HG03354 (cell line): Measurements from ENCODE around the gene SMARCE1.

ENCODE experiments used
- ATAC-seq: cut with Tn5 transposase; IDR thresholded peaks from one replicate; pipeline ENCODE4 v1.9.1; 2021; ENCODE audit warnings: mild to moderate bottlenecking; ENCODE audit not compliant: unreplicated experiment, poor library complexity, severe bottlenecking

Gene SMARCE1

DNA sequence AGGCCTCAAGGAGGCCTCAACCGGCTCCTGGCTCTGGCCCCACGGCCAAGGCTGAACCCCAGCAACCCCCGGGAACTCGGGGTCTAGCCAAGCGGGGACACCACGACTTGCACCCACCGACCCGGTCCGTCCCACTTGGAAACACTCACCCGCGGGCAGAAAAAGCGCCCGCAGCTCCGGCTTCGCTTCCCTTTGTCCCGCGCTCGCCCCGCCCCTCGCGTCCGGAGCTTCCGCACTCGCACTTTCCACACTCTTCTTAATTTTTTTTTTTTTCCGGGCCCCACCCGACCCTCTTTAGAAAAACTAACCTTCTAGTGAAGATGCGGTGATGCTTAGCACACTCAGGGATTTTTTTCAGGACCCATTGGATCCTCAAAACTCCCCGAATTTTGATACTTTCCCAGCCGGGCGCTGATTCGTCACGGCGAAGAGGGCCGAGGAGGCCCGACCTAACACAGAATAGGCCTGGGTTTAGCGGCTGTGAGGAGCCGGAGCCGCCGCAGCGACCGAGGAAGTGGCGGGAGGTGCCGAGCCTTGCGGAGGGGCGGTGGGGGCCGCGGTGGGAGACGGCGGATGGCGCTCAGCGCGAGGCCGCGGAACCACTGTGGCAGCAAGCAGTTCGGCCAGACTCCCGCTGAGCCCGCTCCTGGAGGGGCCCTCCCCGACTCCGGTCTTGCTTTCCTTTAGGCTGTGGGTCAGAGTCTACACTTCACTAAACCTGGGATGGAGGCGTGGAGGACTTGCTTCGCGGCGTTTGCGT lies at the start of gene SMARCE1:
TSS of gene SMARCE1 (minus strand) at position 195 of the 760 bp plus-strand sequence. CDS start 2,016 bp downstream, outside the sequence.
- peak; percentile 72 for ATAC-seq

DNA sequence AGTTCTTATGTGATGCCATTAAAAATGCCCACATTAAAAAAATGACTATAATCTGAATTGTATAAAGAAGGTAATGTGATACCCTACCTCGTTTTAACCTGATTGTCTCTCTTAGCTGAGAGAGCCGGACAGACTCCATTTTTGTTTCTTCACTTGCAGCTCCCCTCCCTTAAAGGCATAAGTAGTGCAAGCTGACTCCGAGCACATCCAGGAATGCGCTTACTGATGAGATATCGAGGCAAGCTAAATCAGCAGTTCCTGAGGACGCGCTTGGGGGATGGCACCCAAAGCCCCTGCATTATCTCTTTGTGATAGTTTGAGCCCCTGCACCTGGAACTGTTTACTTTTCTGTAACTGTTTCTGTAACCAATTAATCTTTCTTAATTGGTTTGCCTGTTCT lies 49.7 kb upstream of the SMARCE1 start:
- no peak for ATAC-seq

DNA sequence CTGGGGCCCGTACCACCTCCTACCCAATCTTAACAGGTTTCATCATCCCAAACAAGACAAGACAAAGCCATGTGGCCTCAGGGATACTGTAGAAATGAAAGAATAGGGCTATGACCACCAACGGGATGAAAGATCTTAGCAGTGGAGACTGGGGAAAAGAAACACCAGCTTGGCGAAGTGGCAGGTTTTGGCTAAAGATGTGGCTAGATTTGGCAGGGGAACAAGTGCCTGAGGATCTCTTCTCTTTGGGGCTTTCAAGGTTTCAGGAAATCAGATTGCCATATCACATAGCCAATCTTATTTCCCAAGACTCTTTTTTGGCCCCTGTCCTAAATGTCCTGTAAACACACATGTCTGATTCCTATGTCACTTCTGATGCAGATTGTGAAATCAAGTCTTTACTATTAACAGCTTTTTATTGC lies 49.0 kb upstream of the SMARCE1 start:
- no peak for ATAC-seq

DNA sequence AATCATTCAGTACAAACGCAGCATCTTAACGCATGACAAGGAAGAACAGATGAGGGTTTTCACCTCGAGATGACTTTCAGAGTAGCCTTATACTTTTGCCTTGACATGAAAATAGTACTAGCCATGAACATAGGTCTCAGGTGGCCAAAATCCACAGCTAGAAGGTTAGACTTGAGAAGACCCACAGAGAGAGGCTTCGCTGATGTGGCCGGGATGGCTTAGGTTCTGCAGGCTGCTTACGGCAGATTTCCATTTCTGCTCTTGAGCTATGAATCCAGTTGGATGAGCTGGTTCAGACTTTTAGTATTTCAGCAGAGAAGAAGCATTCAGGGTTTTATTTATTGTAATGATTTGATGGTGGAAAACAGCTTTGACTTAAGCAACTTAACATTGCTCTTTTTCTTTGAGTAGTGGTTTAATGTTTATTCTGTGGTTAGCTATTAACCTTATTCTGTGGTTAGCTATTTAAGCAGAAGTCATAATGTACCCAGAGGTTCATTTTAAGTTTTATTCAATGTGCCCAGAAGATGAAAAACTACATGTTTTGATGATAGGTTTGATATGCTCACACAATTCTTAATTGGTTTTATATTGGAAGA lies 48.4 kb upstream of the SMARCE1 start:
- ATAC-seq = no peak

DNA sequence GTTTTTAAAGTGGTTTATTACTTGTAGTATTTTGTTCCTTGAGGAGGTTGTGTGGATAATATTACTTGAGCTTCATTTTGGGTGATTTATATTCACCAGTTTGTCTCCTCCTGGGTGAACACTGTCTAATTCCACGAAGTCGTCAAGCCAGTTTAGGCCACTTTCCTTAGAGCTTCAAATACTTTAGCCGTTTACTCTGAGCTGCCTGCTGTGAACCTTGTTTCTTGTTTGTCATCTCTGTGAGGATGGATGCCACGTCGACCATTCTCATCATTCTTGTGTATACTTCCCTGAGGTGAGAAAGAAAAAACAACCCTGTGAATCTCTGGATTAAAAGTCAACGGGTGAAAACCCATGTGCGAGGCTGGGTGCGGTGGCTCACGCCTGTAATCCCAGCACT lies 47.0 kb upstream of the SMARCE1 start:
- ATAC-seq = no peak

DNA sequence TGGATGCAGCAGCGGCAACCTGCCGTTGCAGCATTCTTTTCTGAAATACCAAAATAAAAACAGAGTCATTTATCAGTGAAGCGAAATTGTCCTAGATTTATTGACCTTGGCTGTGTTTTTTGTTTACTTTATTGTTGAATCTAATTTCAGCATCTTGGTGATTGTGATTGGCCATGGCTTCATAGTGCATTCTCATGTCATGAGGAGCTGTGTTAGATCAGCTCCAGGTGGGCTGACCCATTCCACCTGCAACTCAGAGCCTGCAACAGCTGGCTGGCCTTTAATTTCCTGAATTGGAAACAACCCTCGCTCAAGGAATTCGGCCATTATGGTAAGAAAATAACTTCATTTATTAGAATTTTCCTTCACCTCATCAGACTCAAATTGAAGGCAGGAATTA lies 39.5 kb upstream of the SMARCE1 start:
- no peak for ATAC-seq

DNA sequence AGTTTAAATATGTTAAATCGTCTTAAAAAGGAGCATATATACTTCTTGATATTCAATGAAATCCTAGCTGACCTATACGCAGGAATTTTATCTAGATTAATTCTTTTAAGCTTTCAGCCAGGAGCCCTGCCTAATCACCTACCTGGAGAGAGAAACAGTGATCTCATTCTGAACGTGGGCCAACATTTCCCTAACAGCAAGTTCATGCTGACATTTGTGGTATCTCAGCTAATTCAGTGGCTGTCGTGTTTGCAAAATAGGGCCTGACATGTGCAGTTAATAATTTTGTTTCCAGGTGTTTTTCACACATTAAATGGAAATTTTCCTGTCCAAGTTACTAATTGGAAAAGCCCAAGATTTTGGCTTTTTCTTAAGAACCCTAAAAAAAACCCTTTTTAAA lies 38.6 kb upstream of the SMARCE1 start:
- ATAC-seq = no peak

DNA sequence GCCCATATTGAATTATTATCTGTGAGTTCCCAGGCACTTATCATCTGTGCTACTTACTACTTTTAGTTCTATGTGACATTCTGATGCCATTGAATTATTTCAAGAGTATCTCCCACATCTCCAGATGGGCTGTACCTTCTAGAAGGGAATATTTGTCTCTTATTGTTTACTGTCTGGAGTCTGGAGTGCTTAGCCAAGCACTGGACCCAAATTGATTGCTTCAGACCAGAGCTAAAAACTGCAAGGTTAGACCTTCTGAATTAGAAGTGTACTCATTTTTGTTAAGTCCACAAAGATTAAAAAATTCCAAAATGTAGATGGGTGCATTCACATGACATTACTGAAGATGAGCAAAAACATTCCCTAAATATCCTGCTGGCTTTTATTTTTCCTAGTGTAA lies 33.4 kb upstream of the SMARCE1 start:
- no peak for ATAC-seq

DNA sequence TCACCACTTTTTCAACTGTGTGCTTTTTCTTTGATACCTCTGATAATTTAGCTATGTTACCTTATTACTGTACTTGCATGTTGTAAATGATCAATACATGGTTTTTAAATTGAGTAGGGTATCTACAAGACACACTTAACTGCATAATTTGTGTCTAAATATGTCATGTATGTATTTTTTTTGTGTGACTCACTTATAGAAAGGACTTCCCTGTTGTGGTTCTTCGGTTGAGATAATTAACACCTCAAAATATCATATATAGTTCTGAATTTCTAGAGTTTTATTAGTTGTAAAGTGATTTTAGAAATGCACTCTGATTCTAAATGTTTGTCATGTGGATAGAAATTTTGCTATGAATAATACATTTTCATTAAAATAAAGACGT lies 31.9 kb upstream of the SMARCE1 start:
- no peak for ATAC-seq

DNA sequence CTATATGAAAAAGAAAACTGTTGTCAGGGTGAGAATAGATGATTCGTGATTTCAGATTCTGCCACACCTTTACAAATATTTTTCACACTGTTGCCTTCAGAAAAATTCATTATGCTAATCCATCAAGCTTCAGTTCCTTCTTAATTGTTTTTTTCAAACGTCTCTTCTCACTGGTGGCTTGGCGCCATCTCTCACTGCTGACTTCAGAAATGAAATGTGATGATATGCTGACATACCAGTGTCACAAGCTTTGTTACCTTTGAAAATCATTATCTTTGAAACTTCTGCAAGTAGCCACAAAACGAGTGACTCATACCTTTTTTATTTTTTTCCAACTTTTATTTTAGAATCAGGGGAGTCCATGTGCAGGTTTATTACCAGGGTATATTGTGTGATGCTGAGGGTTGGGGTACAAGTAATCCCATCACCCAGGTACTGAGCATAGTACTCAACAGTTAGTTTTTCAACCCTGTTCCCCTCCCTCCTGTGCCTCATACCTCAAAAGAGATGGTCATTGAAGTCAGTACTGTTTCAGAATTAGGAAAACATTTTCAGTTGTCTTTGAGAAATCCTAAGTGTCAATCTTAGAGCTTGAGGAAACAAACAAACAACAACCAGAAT lies 31.4 kb upstream of the SMARCE1 start:
- no peak for ATAC-seq

DNA sequence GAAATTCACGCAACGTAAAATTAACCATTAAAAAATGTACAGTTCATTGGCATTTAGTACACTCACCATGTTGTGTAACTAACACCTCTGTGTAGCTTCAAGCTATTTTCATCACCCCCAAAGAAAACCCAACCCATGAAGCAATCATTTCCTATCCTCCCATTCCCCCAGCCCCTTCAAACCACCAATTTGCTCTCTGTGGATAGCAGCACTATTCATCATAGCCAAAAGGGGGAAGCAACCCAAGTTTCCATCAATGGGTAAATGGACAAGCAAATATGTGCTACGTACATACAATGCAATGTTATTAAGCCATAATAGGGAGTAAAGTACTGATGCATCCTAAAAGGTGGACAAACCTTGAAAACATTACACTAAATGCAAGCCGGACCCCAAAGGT lies 28.3 kb upstream of the SMARCE1 start:
- ATAC-seq = no peak

DNA sequence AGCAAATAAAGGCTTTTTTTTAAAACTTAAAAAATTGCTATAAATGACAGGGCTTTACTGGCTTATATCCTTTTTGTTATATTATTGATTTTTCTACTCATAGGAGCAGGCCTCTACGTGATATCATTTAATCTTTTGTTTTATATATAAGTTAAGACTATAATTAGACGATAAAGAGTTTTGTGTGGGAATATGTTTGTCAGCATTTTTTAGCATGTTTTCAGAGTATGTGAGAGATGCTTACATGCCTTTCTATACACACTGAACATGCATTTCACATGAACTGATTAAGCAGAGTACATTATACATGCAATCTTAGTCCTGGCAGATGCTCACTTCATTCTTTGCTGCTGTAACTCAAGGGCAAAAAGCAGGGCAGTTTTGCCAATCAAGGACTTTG lies 25.0 kb upstream of the SMARCE1 start:
- no peak for ATAC-seq

DNA sequence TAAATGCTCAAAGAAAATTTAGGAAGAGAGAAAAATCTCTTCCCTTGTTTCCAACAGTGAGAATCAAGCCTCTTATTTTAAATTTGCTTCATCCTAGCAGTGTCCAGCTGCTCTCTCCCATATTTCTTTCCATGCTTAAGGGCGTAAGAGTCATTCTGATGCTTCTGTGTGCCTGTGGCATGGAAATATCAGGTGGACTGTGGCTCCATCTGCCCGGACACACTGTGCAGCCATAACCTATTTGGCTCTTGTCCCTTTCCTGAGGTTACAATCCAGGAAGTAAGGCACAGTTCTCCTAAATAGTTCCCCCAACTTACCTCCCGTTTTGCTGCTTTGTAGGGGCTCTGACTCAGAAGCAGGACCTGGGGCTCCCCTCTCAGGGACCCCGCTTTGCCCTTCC lies 23.7 kb upstream of the SMARCE1 start:
- ATAC-seq = no peak

DNA sequence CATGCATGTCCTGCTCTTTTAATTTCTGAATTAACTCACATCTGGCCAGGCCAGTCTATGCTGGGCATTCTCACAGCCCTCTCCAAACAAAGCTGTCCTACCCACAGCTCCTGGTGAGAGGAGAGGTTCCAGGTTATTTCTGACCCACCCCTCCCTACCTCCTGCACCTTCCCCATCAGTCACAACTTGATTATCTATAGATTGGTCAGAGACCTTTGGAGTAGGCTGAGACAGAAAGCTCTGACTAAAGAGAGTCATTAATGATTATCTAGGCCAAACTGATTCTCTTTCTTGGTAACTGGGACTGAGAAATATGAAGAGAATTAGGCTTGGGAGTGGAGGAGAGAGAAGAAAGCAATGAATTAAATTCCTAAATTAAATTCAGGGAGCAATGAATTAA lies 18.7 kb upstream of the SMARCE1 start:
- no peak for ATAC-seq

DNA sequence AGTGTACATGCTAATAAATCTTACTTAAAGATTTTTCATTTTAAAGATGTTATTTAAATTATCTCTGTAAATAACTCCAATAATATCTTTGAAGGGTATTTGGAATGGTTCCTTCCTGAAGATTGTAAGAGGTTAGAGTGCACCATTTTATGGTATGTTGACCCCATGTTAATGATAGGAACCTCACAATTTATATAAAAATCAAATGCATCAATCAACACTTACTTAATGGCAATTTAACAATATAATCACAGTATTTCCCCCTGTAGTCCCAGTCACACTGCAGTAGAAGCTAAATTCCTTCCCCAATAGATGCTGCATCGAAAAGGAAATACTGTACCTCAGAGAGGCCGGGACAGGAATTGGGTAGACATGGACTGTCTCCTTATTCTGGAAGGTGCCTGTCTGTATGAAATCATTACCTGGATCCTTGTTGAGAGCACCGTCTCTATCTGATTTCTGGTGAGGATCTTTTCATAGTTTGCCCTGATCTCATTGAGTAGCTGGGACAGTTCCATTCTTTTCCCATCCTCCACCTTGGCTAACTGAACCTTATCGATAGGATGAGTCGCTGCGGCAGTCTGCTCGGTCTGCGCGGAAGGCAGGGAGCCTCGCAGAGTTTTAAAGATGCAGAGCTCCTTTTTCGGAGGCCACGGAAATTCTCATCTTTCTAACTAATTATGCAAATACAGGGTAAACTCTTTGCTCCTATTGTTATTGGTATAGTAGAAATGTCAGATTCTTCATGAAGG lies 17.1 kb upstream of the SMARCE1 start, which contains the start of gene KRT222:
TSS of gene KRT222 (minus strand) at position 596 of the 752 bp plus-strand sequence. CDS start at position 518, 78 bp downstream.
- no peak for ATAC-seq

DNA sequence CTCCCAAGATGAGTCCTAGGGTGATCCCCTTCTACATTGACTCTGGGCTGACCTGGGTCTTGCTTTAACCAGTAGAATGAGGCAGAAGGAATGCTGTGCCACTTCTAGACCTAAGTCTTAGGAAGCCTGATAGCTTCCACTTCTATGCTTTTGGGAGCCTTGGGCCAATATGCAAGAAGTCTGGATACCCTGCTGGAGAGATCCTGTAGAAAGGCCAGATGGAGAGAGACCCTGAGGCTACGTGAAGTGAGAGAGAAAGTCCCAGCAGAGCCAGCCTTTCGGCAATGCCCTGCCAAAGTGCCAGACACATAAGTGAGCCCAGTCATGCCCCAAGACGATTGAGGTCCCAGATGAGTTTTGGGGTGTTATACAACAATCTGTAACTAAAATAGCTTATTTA lies 15.6 kb upstream of the SMARCE1 start:
- ATAC-seq = no peak

DNA sequence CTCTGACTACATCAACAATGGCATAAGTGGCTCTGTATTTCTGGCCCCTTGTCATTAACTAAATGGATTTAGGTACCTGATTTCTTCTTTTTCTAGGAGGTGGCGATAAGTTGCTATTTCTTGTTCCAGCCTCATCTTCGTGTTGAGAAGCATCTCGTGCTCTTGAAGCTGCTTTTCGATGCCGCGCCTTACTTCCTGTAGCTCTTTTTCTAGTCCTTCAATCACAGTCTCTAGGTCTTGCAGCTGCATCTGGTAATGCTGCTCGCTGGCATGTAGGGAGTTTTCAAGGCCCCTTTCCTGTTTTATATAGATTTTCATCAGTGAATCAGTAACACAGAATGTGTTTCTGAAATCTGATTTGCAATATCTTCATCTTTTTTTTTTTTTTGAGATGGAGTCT lies 12.3 kb upstream of the SMARCE1 start:
- ATAC-seq = no peak

DNA sequence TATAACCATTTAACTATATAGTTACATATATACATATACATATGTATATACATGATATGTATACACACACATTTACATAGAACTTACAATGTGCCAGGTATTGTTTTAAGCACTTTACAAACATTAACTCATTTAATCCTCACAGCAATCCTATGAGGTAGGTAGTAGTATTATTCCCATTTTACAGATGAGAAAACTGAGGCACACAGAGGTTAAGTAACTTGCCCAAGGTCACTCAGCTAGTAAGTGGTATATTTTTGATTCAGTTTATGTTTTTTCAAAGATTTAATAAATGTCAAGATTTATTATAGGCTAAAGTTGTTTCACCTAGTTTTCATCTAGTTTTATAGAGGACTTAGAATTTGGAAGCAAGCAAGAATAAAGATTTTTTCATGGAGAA lies 10.8 kb upstream of the SMARCE1 start:
- no peak for ATAC-seq

DNA sequence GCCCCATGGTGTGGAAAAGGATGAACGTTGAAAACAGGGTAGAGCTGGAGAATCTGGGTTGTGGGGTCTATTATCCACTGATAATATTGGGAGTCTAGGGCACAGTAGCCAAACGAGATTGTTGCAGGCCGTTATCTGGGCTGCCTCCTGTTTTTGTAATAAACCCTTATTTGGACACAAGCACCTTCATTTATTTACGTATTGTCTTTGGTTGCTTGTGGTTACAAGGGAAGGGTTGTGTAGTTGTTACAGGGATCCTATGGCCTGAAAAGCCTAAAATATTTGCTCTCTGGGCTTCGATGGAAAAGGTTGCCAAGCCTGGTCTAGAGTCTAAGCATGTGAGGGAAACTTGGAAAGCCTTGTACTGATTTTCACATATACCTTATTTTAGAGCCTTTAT lies 4.3 kb upstream of the SMARCE1 start:
- ATAC-seq = no peak

DNA sequence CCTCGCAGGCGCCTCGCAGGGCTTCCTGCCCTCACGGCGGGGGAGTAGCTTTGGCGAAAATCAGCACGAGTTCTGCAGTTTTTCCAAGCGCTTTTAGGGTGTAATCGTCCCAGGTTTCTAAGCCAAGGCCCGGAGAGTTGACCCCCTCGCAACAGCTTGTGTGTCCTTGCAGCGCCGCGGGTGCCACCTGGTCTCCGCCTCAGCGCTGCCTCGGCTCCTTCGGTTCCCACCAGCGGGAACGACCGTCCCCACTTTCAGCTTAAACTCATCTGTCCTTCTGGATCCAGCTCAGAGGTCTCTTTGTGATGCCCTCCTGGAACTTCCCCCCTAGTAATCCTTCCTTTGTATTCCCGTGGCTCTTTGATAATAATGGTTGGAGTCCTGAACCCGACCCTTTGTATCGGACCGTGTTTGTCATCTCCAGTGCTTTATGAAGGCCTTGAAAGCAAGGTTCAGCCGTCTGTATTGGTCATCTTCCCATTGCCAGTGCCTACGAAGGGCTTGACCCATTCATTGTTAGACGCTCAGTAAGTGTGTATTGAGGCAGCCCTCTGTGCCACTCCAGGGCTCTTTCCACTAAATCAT lies 858 bp upstream of the SMARCE1 start:
- ATAC-seq = peak; percentile 37
